NCI-H2196 (cell line): ENCODE results near the gene JHY.
A peak's percentile ranks its signal among the peaks of the same experiment; 100 is the strongest.

Experiments
- DNase-seq: peaks from one replicate; lab custom pipeline; 2025; ENCODE audit not compliant: unreplicated experiment; lab: John Stamatoyannopoulos, UW

JHY gene

GRCh38 chr11:122937983-122938382 is 55.4 kb downstream of the JHY start:
- DNase-seq, result no peak

DNA sequence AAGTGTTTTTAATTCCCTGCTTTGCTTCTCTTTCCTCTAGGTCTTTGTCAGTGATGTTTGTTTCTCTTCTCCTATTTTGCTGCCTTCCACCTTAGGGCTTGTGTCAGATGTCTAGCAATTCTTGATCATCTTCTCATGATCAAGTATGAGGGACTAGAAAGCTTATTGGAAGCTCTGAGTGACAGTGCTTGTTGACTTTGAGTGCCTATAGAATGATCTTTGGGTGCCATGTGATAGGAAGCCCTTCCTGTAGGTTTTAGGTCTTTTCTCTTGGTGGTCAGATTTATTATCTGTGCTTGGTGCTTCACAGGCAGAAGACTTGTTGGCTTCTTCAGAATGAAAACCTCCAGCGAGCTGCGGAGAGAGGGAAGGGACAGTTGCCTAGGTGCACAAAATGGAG is 56.0 kb downstream of the JHY start:
- no peak for DNase-seq

GRCh38 chr11:122951211-122951610 is 68.7 kb downstream of the JHY start:
- no peak for DNase-seq

DNA sequence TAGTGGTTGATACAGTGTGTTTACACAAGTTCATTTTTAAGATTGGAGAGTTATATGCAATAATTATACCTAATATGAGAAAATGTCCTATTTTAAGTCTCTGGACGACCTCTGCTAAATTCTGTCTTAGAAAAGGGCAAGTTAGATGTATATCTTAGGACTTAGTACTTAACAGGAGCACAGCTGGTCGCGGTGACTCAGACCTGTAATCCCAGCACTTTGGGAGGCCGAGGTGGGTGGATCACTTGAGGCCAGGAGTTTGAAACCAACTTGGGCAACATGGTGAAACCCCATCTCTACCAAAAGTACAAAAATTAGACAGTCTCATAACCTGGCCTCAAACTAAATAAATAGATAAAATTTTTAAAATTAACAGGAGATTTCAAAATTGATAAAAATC is 71.9 kb downstream of the JHY start:
- DNase-seq, result no peak

- no peak for DNase-seq
Measured at GRCh38 chr11:122963961-122964360, 81.4 kb downstream of the JHY start.

DNA sequence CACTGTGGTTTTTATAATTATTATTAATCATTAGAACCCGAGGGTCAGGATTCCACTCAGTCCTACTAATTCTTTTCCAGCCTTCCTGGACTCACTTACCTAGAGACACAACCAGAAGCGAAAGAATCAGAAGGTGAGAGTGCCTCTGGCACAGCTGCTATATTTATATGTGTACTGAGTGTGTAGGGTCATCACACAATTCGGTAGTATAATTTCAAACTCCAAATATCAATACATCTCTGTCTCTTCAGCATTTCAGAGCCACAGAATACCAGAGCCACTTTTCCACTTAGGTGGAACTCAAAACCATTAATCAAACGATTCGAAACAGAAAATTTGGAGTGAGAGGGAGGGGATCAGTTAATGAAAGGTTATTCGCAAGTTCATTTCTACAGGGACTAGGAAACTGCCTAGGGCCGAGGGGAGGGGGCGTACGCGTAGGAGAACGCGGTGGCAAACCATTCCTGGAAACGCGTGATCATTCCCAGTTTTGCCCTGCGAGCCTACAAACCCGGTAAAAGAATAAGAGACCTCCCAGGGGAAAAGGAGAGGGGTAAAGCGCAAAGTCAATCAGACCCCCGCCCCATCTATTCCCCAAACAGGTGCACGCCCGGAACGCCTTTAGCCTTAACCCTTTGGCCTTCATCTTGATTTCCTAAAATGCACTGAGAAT is 93.6 kb downstream of the JHY start:
- DNase-seq, result no peak

DNA sequence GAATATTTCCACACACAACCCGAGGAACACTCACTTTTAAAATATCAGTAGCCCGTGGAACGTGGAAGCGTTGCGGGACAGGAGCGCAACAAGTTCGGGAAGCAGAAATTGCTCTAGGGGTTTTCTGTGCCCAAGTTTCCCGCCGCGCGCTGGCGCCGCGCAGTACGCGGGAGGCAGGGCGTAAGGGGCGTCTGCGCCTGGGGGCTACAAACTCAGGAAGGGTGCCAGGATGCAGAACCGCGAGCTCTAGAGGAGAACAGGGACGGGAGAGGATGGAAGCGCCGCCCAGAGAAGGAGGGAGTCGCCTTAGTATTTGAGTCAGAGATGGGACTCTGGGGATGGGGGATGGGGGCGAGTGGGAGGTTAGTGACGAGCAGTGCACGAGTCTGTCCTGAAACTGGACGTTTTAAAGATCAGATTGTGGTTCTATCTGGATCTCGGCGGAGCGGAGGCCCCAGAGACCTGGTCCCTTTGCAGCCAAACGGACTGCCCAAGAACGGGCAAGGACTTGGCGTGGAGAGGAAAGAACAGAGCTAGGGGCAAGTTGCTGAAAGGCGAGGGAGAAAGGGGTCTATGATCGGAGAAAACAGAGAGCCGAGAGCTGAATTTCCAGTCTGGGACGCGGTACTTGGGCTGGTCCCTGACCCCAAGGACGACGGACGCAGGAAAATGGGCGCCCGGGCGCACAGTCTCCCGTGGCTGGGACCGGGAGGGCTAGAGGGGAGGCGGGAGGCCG is 94.3 kb downstream of the JHY start:
- no peak for DNase-seq

DNA sequence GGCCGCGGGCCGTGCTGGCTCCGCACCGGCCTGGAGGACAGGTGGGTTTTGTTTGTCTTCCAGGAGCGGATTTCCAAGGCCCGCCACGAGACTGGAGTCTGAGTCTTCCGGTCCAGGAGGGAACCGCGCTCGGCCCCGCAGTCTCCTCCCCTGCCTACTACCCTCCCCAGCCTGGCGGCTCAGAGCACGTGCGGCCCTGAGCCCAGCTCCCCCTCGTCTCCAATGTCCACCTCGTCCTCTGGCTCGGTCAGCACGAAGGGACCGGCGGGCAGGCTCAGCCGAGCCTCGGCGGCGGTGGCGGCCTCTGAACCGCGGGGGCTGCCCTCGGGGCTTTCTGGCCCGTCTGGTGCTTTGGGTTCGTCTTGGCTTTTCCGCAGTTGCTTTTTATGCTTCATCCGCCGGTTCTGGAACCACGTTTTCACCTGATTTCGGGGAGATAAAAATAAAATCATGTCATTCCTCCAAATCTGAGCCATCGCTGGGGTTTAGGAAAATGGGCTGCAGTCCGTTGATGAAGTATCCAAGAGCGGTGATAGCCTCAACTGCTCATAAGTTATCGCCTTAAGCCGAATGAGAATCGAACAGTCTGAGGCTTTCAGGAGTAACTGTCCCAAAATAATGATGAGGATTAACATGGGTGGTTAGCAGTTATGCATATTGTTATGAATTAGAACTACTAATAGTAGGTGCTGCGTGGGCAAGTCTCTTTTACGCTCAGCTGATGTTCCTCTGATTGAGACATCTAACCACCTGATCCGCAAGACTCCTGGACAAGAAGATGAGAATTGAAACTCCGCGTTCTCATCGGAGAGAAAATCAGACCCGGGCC is 95.1 kb downstream of the JHY start:
- no peak for DNase-seq

DNA sequence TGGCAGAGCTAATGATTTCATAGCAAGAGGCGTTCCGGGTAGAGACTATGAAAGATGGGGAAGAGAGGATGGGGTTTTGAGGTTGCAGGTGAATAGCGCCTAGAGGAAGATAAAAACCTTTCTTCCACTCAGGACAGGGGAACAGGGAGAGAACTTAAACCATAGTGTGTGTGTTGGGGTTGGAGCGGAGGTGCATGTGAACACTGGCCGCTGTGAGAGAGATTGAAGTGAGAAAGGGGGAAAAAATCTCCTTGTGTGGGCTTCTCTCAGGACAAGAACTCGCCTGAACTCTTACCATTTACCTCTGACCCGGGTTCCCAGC is 95.7 kb downstream of the JHY start:
- no peak for DNase-seq

DNA sequence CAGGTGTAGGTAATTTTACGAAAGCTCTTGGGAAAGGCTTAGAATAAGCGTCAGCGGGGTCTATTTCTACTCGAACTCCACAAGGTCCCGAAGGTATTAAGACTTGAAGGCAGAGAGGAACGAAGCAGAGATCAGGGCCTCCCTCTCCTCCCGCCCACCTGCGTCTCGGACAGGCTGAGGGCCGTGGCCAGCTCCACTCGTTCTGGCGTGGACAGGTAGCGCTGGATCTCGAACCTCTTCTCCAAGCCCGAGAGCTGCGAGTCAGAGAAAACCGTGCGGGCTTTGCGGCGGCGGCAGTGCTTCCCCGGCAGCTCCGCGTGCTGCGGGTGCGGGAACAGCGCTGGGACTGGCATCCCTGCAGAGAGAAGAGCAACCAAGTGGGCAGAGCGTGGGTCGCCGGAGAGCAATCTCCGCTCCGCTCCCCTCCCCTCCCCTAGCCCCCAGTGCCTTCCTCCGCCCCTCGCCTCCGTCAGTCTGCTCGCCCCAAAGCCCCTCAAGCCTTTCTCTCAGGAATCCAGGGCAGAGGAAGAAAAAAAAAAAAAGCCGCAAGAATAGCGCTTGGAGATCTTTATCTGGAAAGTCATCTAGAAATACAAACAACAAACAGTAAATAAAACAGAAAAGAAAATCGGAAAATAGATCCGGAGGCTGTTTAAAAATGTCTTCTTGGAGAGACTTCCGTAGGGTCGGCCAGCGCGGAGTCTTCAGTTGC is 96.7 kb downstream of the JHY start:
- DNase-seq, result no peak

GRCh38 chr11:122979815-122980595 is 97.4 kb downstream of the JHY start:
- no peak for DNase-seq

GRCh38 chr11:122981388-122982264 is 99.1 kb downstream of the JHY start, which contains the start of gene BSX:
Gene BSX, minus strand, starts transcription at chr11:122981834. Its CDS starts 163 bp downstream, at chr11:122981671.
- DNase-seq, result peak; percentile 54

GRCh38 chr11:122983438-122984185 is 101.1 kb downstream of the JHY start:
- peak; percentile 58 for DNase-seq

- peak; percentile 63 for DNase-seq
Measured at GRCh38 chr11:122984186-122985011, 101.8 kb downstream of the JHY start.

- no peak for DNase-seq
Measured at GRCh38 chr11:122995526-122995925, 113.0 kb downstream of the JHY start.

DNA sequence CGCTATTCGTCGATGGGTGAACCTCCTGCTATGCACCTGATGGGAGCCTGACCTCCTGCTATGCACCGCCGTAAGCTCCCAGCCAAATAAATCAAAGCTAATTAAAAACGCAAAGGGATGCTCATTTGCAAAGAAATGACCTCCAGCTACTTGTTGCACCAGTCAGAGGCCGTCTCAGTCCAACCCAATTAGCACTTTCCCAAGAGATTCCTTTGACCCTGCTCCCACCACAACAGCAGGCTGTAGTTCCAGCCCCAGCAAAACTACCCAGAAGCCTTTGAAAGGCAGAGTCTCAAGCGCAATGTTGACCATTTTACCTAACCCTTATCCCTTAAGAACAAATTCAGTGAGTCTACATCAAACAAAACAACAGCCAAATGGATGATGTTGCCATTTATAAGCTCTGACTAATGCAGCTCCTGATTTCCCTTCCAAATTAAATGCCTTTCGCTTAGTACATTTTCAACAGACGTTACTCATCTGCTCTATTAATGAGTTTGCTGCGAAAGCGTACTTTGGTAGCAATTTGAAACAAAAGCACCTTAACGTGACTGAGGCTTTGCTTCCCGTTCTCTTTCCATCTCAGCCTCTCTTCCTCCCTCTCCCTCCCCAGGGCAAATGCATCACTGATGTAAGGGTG is 116.3 kb downstream of the JHY start:
- DNase-seq, result no peak

GRCh38 chr11:123000721-123001120 is 118.2 kb downstream of the JHY start:
- no peak for DNase-seq
